ENCODE measurements around the gene RNF212.
"Not testable (repeated sequence)": the region's sequence is repeated elsewhere in the genome, so short reads cannot be mapped to it uniquely, and the experiment has no call there.

The RNF212 gene

DNA sequence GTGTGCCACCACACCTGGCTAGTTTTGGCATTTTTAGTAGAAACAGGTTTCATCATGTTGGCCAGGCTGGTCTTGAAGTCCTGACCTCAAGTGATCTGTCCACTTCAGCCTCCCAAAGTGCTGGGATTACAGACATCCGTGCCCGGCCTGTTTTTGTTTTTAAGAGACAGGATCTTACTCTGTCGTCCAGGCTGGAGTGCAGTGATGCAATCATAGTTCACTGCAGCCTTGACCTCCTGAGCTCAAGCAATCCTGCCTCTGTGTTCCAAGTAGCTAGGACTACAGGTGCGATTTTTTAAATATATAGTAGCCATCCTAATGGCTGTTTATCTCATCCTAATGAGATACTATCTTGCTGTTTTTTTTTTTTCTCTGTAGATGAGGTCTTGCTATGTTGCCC is 47.6 kb downstream of the RNF212 start:
- DNase-seq (ENCODE audit: low read depth): no peak

- DNase-seq (ENCODE audit: low read depth): no peak
Observed at GRCh38 chr4:1062419-1062818, 50.9 kb downstream of the RNF212 start.

DNA sequence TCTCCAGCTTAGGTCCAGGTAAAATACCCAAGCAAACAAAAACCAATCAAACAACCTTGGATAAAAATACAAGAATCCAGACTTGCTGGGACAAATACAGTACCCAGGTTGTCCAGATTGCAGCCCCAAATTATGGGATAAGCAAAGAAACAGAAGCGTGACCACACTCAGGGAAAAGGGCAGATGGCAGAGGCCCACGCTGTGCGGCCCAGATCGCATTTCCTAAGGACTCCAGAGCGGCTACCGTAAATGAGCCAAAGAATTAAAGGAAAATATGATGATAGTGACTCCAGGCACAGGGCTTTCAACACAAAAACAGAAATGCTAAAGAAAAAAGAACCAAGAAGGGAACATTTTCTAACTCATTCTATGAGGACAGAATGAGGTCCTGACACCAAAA is 51.6 kb downstream of the RNF212 start:
- DNase-seq (ENCODE audit: low read depth): no peak

- no peak for DNase-seq (ENCODE audit: low read depth)
Observed at GRCh38 chr4:1061056-1061700, 52.2 kb downstream of the RNF212 start.

- no peak for DNase-seq (ENCODE audit: low read depth)
Observed at GRCh38 chr4:1060621-1061020, 52.7 kb downstream of the RNF212 start.

DNA sequence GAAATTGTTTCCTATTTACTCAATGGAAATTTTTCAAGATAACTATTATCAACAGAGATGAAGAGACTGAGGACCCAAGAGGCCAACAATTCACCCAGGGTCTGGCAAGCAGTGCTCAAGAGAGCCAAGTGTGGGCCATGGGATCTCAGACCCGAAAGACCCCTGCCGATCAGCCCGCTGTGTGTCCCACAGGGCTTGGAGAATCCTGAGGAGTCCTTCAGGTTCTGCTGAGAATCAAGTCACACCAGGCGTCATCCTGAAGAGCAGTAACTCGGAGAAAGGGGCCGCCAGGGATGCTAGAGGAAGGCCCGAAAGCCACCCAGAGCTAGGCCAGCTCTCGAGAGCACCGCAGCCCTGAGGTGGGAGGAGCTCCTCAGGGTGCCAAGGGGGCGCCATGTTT is 53.2 kb downstream of the RNF212 start:
- no peak for DNase-seq (ENCODE audit: low read depth)

GRCh38 chr4:1058997-1059665 is 54.2 kb downstream of the RNF212 start:
- no peak for DNase-seq (ENCODE audit: low read depth)

DNA sequence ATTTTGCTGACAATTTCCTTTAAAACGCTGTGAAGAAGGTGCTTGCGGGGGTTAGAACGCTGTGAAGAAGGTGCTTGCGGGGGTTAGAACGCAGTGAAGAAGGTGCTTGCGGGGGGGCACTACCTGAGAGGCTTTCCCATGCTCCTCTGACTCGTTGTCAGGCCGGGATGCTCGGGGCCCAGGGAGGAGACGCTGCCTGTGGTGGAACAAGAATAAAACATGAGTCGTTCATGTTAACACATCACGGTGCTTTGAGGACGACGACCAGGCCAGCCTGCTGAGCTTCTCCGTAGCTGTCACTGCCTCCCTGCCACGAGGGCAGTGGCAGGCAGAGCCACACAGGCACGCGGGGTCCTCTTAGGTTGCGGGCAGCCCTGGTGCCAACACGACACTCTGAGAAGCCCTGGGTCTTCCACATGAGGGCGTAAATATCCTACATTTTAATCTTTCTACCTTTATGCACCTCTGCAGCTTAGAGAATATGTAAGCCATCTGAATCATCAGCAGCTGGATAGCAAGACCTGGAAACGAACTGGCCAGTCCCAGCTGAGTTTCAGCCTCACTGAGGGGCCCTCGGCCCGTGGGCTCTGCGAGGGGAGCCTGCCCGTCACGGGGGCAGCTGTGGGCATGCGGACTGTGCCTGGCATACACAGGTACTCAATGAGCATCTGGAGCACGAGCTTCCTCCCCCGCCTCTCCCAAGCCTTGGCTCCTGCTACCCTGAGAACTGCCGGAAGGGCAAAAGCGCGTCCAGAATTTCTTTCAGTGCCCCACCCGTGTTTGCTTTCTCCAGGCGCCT is 55.0 kb downstream of the RNF212 start:
- no peak for DNase-seq (ENCODE audit: low read depth)

GRCh38 chr4:1057403-1057745 is 56.0 kb downstream of the RNF212 start:
- DNase-seq (ENCODE audit: low read depth): no peak

- DNase-seq (ENCODE audit: low read depth): no peak
Observed at GRCh38 chr4:1056671-1057402, 56.5 kb downstream of the RNF212 start.

- no peak for DNase-seq (ENCODE audit: low read depth)
Observed at GRCh38 chr4:1055721-1056590, 57.4 kb downstream of the RNF212 start.

DNA sequence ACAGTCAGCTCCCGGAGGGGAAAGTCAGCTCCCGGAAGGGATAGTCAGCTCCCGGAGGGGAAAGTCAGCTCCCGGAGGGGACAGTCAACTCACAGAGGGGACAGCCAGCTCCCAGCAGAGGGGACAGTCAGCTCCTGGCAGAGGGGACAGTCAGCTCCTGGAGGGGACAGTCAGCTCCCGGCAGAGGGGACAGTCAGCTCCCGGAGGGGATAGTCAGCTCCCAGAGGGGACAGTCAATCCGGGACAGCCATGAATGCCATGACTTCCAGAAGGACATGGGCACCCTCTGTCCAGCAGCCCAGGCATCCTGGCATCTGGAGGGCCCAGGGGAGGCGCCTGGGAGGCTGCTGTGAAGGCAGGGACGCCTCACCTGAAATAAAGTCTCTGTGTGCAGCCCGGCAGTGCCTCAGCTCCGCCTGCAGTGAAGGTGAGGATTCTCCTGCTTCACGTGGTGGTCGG is 58.1 kb downstream of the RNF212 start:
- DNase-seq (ENCODE audit: low read depth): not testable (repeated sequence)

- not testable (repeated sequence) for DNase-seq (ENCODE audit: low read depth)
Observed at GRCh38 chr4:1054696-1055242, 58.6 kb downstream of the RNF212 start.

DNA sequence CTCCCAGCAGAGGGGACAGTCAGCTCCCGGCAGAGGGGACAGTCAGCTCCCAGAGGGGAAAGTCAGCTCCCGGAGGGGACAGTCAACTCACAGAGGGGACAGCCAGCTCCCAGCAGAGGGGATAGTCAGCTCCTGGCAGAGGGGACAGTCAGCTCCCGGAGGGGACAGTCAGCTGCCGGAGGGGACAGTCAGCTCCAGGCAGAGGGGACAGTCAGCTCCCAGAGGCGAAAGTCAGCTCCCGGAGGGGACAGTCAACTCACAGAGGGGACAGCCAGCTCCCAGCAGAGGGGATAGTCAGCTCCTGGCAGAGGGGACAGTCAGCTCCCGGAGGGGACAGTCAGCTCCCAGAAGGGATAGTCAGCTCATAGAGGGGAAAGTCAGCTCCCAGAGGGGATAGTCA is 59.5 kb downstream of the RNF212 start:
- not testable (repeated sequence) for DNase-seq (ENCODE audit: low read depth)

DNA sequence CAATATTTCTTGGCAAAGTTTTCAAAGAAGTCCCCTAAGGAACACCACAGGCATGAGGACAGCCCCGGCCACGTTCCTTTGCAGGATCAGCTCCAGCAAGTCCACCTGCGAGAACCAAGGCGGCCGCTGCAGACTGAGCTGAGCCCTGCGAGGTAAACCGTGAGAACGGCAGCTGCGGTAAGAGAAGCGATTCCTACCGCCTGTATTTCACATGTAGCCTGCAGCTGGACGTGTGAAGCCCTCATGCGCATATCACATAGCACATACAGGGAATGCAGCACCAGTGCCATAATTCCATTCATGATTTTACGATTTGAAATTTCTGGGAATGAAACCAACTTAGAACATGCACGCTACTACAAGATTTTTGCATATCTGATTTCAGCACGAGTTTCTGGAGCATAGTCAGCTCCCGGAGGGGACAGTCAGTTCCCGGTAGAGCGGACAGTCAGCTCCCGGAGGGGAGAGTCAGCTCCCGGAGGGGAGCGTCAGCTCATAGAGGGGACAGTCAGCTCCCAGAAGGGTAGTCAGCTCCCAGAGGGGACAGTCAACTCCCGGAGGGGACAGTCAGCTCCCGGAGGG is 60.2 kb downstream of the RNF212 start:
- DNase-seq (ENCODE audit: low read depth): no peak

GRCh38 chr4:1052231-1052671 is 61.1 kb downstream of the RNF212 start:
- no peak for DNase-seq (ENCODE audit: low read depth)

DNA sequence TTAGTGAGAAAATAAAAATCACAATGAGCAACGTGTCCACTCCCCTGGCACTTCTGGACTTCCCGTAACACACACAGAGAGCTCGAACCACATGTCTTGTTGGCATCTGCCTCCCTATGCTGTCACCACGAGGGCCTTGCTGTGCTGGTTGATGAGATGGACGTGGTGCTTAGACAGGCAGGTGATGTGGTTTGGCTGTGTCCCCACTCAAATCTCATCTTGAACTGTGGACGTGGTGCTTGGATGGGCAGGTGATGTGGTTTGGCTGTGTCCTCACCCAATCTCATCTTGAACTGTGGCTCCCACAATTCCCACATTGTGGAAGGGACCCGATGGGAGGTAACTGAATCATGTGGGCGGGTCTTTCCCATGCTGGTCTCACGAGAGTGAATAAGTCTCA is 61.9 kb downstream of the RNF212 start:
- no peak for DNase-seq (ENCODE audit: low read depth)

GRCh38 chr4:1050486-1051213 is 62.7 kb downstream of the RNF212 start:
- DNase-seq (ENCODE audit: low read depth): no peak

- DNase-seq (ENCODE audit: low read depth): no peak
Observed at GRCh38 chr4:1049591-1049905, 63.8 kb downstream of the RNF212 start.
